Upper lobe of right lung (tissue), 1 donor: Measurements from ENCODE around the gene FKBP1C. TPM values are rescaled to one million over a fixed set of nuclear protein-coding genes. Genes with fewer than 3 reads are reported as not detected.
"Not testable (repeated sequence)": the region's sequence is repeated elsewhere in the genome, so short reads cannot be mapped to it uniquely, and the experiment has no call there.

Experiments used
- ATAC-seq: fragments of 200-7000 bp; cut with Tn5 transposase; one replicate; pipeline ENCODE4 v1.9.1; 2020; ENCODE audit warnings: mild to moderate bottlenecking, moderate library complexity
- DNase-seq: peaks from one replicate; pipeline ENCODE4 v3.0.0-alpha.2; 2020
- H3K27ac ChIP-seq: fragments of 200-600 bp; one replicate; pipeline ENCODE4 v1.8.0; 2022
- H3K27me3 ChIP-seq: fragments of 200-600 bp; one replicate; pipeline ENCODE4 v1.8.0; 2022; ENCODE audit warnings: mild to moderate bottlenecking
- H3K36me3 ChIP-seq: fragments of 200-600 bp; one replicate; pipeline ENCODE4 v1.8.0; 2022
- H3K4me1 ChIP-seq: fragments of 200-600 bp; one replicate; pipeline ENCODE4 v1.8.0; 2022
- H3K4me3 ChIP-seq: fragments of 200-600 bp; one replicate; pipeline ENCODE4 v1.8.0; 2022; ENCODE audit warnings: mild to moderate bottlenecking
- H3K9me3 ChIP-seq: fragments of 200-600 bp; one replicate; pipeline ENCODE4 v1.8.0; 2022
- CTCF ChIP-seq: fragments of 200-600 bp; IDR thresholded peaks from one replicate; pipeline ENCODE4 v1.8.0; 2022; ENCODE audit warnings: antibody characterized with exemption
- intact Hi-C: fragments of 100-400 bp; cut with DNase I; formaldehyde crosslinking; loops from one replicate; pipeline ENCODE4 v1.11.0; 2022
- total RNA-seq: library from RNA; stranded (reverse); fragmentation: NEBNext Ultra II Directional; extraction: Animal tissue kit (Norgen Biotek cat#: 25700); gene quantifications from one replicate; pipeline ENCODE4 v1.2.1, GENCODE V29; 2021
- donor health status: DM: no; HTN: yes; CAD: no; lungs with severe emphysema.

FKBP1C gene
- total RNA-seq, 1 donor from 2014 or later, result 0.52 TPM

GRCh38 chr6:63193324-63193723 lies 17.9 kb upstream of the FKBP1C start:
- no peaks in the 10 kb centered on the region for H3K9me3 ChIP-seq
- no peaks in the 10 kb centered on the region for H3K36me3 ChIP-seq
- TF ChIP-seq CTCF, result no peak
- H3K27ac ChIP-seq, result no peak overlapping the region
- no peak for ATAC-seq
- no peak overlapping the region for H3K4me3 ChIP-seq
- H3K4me1 ChIP-seq, result no peaks in the 10 kb centered on the region
- DNase-seq, result no peak
- H3K27me3 ChIP-seq, result no peaks in the 10 kb centered on the region
- intact Hi-C loops, result no loop called here

- Histone ChIP-seq H3K27me3 (no peaks in the 10 kb centered on the region), H3K9me3 (no peaks in the 10 kb centered on the region), H3K27ac (no peak overlapping the region), H3K36me3 (no peaks in the 10 kb centered on the region), H3K4me1 (no peaks in the 10 kb centered on the region), H3K4me3 (no peak overlapping the region)
- no peak for DNase-seq
- ATAC-seq, result no peak
- intact Hi-C loops, result no loop called here
- no peak for TF ChIP-seq CTCF
Observed at GRCh38 chr6:63197741-63198140, 13.5 kb upstream of the FKBP1C start.

GRCh38 chr6:63213325-63213724 lies 2.1 kb downstream of the FKBP1C start:
- no peaks in the 10 kb centered on the region for H3K36me3 ChIP-seq
- no peak for TF ChIP-seq CTCF
- H3K9me3 ChIP-seq, result peaks cover 6% of the 10 kb centered on the region
- H3K4me3 ChIP-seq, result no peak overlapping the region
- no peak for ATAC-seq
- no peak overlapping the region for H3K27ac ChIP-seq
- intact Hi-C loops, result no loop called here
- no peaks in the 10 kb centered on the region for H3K27me3 ChIP-seq
- H3K4me1 ChIP-seq, result no peaks in the 10 kb centered on the region
- no peak for DNase-seq

GRCh38 chr6:63214816-63215215 lies 3.5 kb downstream of the FKBP1C start:
- ATAC-seq, result no peak
- no peaks in the 10 kb centered on the region for H3K36me3 ChIP-seq
- no peaks in the 10 kb centered on the region for H3K4me1 ChIP-seq
- peaks cover 6% of the 10 kb centered on the region for H3K9me3 ChIP-seq
- DNase-seq, result no peak
- no peak for TF ChIP-seq CTCF
- H3K4me3 ChIP-seq, result no peak overlapping the region
- H3K27me3 ChIP-seq, result no peaks in the 10 kb centered on the region
- intact Hi-C loops, result no loop called here
- no peak overlapping the region for H3K27ac ChIP-seq

- intact Hi-C loops, result no loop called here
- H3K4me1 ChIP-seq, result no peaks in the 10 kb centered on the region
- DNase-seq, result no peak
- no peaks in the 10 kb centered on the region for H3K27me3 ChIP-seq
- no peak overlapping the region for H3K4me3 ChIP-seq
- H3K9me3 ChIP-seq, result no peaks in the 10 kb centered on the region
- ATAC-seq, result no peak
- H3K27ac ChIP-seq, result no peak overlapping the region
- TF ChIP-seq CTCF, result no peak
- H3K36me3 ChIP-seq, result no peaks in the 10 kb centered on the region
Observed at GRCh38 chr6:63224179-63224578, 12.9 kb downstream of the FKBP1C start.

GRCh38 chr6:63225987-63226386 lies 14.7 kb downstream of the FKBP1C start:
- H3K4me1 ChIP-seq, H3K27ac ChIP-seq, H3K36me3 ChIP-seq, DNase-seq, ATAC-seq, intact Hi-C loops, H3K9me3 ChIP-seq, H3K4me3 ChIP-seq, H3K27me3 ChIP-seq: not testable (repeated sequence)

GRCh38 chr6:63227928-63228894 lies 16.9 kb downstream of the FKBP1C start:
- H3K27ac ChIP-seq, H3K27me3 ChIP-seq, H3K4me1 ChIP-seq, H3K9me3 ChIP-seq, ATAC-seq, H3K36me3 ChIP-seq, intact Hi-C loops, H3K4me3 ChIP-seq: not testable (repeated sequence)
- peak; percentile 55 for DNase-seq

GRCh38 chr6:63230027-63230426 lies 18.8 kb downstream of the FKBP1C start:
- H3K4me3 ChIP-seq, H3K4me1 ChIP-seq, H3K27ac ChIP-seq, H3K9me3 ChIP-seq, H3K27me3 ChIP-seq, H3K36me3 ChIP-seq, DNase-seq, intact Hi-C loops, ATAC-seq: not testable (repeated sequence)

- H3K27me3 ChIP-seq, ATAC-seq, H3K4me1 ChIP-seq, H3K36me3 ChIP-seq, H3K9me3 ChIP-seq, intact Hi-C loops, H3K4me3 ChIP-seq, DNase-seq, H3K27ac ChIP-seq: not testable (repeated sequence)
Observed at GRCh38 chr6:63230511-63230910, 19.2 kb downstream of the FKBP1C start.
